ENCODE results near the gene AUTS2.

Gene AUTS2

DNA sequence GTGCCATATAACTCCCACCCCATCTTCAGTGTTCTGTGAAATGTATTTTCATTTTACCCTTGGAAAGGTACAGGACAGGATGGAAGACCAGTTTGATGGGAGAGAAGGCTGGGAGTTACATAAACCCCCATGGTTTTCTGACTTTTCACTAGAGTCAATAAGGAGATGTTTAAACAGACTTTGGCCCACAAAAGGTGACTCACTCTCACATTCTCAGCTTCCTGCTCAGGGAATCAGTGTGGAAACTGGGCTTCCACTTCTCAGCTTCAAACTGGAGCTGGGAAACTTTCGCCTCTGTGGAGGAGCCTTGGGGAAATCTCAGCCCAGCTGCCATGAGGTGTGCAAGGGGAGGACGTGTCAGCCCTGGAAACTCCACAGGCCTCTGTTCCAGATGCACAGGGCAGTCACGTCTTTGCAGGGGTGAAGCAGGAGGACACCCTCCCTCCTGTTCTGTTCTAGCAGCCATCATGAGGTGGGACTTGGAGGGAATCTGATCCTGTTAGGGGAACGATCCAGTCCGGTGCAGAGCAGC lies 973.2 kb downstream of the AUTS2 start:
- no peaks in the 10 kb centered on the region for H3K27me3 ChIP-seq (ENCODE audit: control insufficient read depth, insufficient read depth, low read length)
- no peaks in the 10 kb centered on the region for H3K4me1 ChIP-seq (ENCODE audit: control insufficient read depth, insufficient read depth, low read length)
- no peak overlapping the region for H3K4me3 ChIP-seq (ENCODE audit: low read length)
- no CpG with 5 or more reads among the region's 5 CpGs for WGBS (ENCODE audit: insufficient coverage, insufficient read length)
- DNase-seq (ENCODE audit: low read depth, low spot score) = no peak
- H3K36me3 ChIP-seq (ENCODE audit: control insufficient read depth, insufficient read depth, low read length) = no peaks in the 10 kb centered on the region
- no peaks in the 10 kb centered on the region for H3K9me3 ChIP-seq (ENCODE audit: control insufficient read depth, insufficient read depth, low read length)
- H3K27ac ChIP-seq (ENCODE audit: low read length) = no peak overlapping the region

DNA sequence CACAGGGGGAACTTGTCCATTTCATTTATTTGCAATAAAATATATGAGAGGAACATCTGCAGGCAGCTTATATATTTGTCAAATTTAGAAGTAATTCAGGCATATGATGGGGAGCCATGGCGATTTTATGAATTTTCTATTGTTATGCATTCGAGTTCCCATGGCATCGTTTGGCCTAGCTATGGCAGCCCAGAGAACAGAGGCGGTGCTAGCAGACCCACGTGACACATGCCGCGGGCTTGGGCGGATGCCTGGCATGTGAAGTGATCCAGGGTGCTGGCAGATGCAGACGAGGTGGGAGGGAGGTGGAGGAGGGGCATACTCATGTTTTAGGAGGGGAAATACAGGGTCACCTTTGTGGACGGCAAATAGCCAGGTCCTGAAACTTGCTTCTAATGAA lies 973.7 kb downstream of the AUTS2 start:
- H3K36me3 ChIP-seq (ENCODE audit: control insufficient read depth, insufficient read depth, low read length) = no peaks in the 10 kb centered on the region
- no peak for DNase-seq (ENCODE audit: low read depth, low spot score)
- no peak overlapping the region for H3K4me3 ChIP-seq (ENCODE audit: low read length)
- no CpG with 5 or more reads among the region's 10 CpGs for WGBS (ENCODE audit: insufficient coverage, insufficient read length)
- no peaks in the 10 kb centered on the region for H3K27me3 ChIP-seq (ENCODE audit: control insufficient read depth, insufficient read depth, low read length)
- H3K9me3 ChIP-seq (ENCODE audit: control insufficient read depth, insufficient read depth, low read length) = no peaks in the 10 kb centered on the region
- no peaks in the 10 kb centered on the region for H3K4me1 ChIP-seq (ENCODE audit: control insufficient read depth, insufficient read depth, low read length)
- no peak overlapping the region for H3K27ac ChIP-seq (ENCODE audit: low read length)

DNA sequence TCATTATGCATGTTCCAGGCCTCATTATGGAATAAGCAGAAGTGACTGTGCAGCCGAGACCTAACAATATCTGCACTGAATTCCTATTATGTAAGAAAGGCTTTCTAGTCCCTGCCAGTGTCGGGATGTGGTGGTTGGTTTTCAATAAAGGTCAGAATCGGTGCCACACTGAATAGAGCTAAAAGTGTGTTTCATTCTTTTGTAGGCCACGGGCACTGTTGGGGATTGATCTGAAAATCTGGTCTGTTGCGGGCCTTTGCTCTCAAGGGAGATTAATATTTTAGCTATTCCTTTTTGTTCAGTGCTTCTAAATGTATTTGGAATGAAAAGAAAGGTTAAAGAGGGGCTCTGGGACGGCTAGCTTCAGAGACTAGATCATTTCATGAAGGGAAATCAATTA lies 974.3 kb downstream of the AUTS2 start:
- Histone ChIP-seq H3K36me3 (ENCODE audit: control insufficient read depth, insufficient read depth, low read length) (no peaks in the 10 kb centered on the region), H3K9me3 (ENCODE audit: control insufficient read depth, insufficient read depth, low read length) (no peaks in the 10 kb centered on the region), H3K4me1 (ENCODE audit: control insufficient read depth, insufficient read depth, low read length) (no peaks in the 10 kb centered on the region), H3K27me3 (ENCODE audit: control insufficient read depth, insufficient read depth, low read length) (no peaks in the 10 kb centered on the region), H3K4me3 (ENCODE audit: low read length) (no peak overlapping the region), H3K27ac (ENCODE audit: low read length) (no peak overlapping the region)
- no peak for DNase-seq (ENCODE audit: low read depth, low spot score)
- WGBS (ENCODE audit: insufficient coverage, insufficient read length) = no CpG with 5 or more reads among the region's 6 CpGs

GRCh38 chr7:70573071-70573661 lies 974.9 kb downstream of the AUTS2 start:
- Histone ChIP-seq H3K4me3 (ENCODE audit: low read length) (no peak overlapping the region), H3K36me3 (ENCODE audit: control insufficient read depth, insufficient read depth, low read length) (no peaks in the 10 kb centered on the region), H3K27ac (ENCODE audit: low read length) (no peak overlapping the region), H3K4me1 (ENCODE audit: control insufficient read depth, insufficient read depth, low read length) (no peaks in the 10 kb centered on the region), H3K9me3 (ENCODE audit: control insufficient read depth, insufficient read depth, low read length) (no peaks in the 10 kb centered on the region), H3K27me3 (ENCODE audit: control insufficient read depth, insufficient read depth, low read length) (no peaks in the 10 kb centered on the region)
- no CpG with 5 or more reads among the region's 9 CpGs for WGBS (ENCODE audit: insufficient coverage, insufficient read length)
- no peak for DNase-seq (ENCODE audit: low read depth, low spot score)

- H3K4me3 ChIP-seq (ENCODE audit: low read length) = no peak overlapping the region
- no peaks in the 10 kb centered on the region for H3K9me3 ChIP-seq (ENCODE audit: control insufficient read depth, insufficient read depth, low read length)
- H3K27ac ChIP-seq (ENCODE audit: low read length) = no peak overlapping the region
- no peaks in the 10 kb centered on the region for H3K27me3 ChIP-seq (ENCODE audit: control insufficient read depth, insufficient read depth, low read length)
- DNase-seq (ENCODE audit: low read depth, low spot score) = no peak
- H3K4me1 ChIP-seq (ENCODE audit: control insufficient read depth, insufficient read depth, low read length) = no peaks in the 10 kb centered on the region
- no peaks in the 10 kb centered on the region for H3K36me3 ChIP-seq (ENCODE audit: control insufficient read depth, insufficient read depth, low read length)
- no CpG with 5 or more reads among the region's 3 CpGs for WGBS (ENCODE audit: insufficient coverage, insufficient read length)
Observed at GRCh38 chr7:70573696-70574095, 975.4 kb downstream of the AUTS2 start.

- Histone ChIP-seq H3K9me3 (ENCODE audit: control insufficient read depth, insufficient read depth, low read length) (no peaks in the 10 kb centered on the region), H3K27me3 (ENCODE audit: control insufficient read depth, insufficient read depth, low read length) (no peaks in the 10 kb centered on the region), H3K27ac (ENCODE audit: low read length) (no peak overlapping the region), H3K36me3 (ENCODE audit: control insufficient read depth, insufficient read depth, low read length) (no peaks in the 10 kb centered on the region), H3K4me3 (ENCODE audit: low read length) (no peak overlapping the region), H3K4me1 (ENCODE audit: control insufficient read depth, insufficient read depth, low read length) (no peaks in the 10 kb centered on the region)
- no peak for DNase-seq (ENCODE audit: low read depth, low spot score)
- WGBS (ENCODE audit: insufficient coverage, insufficient read length) = no CpG with 5 or more reads among the region's 5 CpGs
Observed at GRCh38 chr7:70574314-70574834, 976.1 kb downstream of the AUTS2 start.

DNA sequence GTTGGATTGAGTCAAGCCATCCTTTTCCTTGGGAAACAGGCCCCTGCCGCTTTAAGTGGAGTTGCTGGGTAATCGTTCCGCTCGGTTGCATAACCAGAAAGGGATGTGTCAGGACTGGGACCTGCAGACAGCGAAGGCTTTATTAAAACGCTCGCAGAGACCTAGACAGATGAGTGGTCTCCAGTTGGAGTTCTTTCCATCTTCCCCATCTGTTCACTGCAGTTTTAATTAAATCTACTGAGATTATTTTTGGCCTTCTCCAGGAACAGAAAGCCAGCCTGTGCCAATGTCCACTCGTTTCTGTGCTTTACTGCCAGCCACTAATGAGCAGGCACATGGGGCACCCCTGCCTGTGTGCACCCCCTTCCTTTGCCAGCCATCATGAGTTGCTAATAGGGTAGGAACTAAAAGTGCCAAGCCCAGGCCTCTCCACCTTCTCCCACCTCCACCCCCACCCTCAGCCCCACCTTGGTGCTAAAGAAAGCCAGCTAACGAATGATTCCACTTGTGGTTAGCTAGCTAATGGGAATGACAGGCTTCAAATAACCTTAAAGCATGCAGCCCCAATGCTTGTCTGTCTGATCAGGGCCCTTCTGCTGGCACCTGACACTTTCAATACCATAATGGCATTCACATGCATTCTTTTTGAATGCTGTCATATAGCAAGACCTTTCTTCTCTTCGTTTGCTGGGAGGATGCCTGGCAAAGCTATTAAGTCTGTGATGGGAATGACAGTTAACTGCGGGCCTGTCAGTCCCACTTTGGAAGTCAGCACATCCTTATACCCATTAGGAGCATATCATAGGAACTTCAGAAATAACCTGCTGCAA lies 976.9 kb downstream of the AUTS2 start:
- no peak overlapping the region for H3K27ac ChIP-seq (ENCODE audit: low read length)
- no peak for DNase-seq (ENCODE audit: low read depth, low spot score)
- no peaks in the 10 kb centered on the region for H3K27me3 ChIP-seq (ENCODE audit: control insufficient read depth, insufficient read depth, low read length)
- no peaks in the 10 kb centered on the region for H3K9me3 ChIP-seq (ENCODE audit: control insufficient read depth, insufficient read depth, low read length)
- H3K4me3 ChIP-seq (ENCODE audit: low read length) = no peak overlapping the region
- no CpG with 5 or more reads among the region's 11 CpGs for WGBS (ENCODE audit: insufficient coverage, insufficient read length)
- no peaks in the 10 kb centered on the region for H3K4me1 ChIP-seq (ENCODE audit: control insufficient read depth, insufficient read depth, low read length)
- H3K36me3 ChIP-seq (ENCODE audit: control insufficient read depth, insufficient read depth, low read length) = no peaks in the 10 kb centered on the region

DNA sequence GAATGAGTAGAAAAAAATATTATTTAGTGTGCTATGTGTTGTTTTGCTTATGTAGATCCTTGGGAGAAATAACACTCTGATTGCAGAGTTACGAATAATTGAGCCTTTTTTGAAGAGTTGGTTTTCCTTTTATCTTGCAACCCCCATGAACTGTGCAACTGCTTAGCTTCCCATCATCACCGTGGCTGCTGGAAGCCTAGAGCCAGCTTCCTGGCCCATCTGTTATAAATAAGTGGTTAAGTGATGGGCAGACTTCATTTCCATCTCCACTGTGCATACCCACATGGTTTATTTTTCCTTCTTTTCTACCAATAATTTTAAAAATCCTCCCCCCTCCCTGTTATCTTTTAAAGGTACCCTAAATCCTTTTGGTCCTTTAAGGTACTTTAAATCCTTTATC lies 978.8 kb downstream of the AUTS2 start:
- H3K27me3 ChIP-seq (ENCODE audit: control insufficient read depth, insufficient read depth, low read length) = no peaks in the 10 kb centered on the region
- no peaks in the 10 kb centered on the region for H3K36me3 ChIP-seq (ENCODE audit: control insufficient read depth, insufficient read depth, low read length)
- H3K4me1 ChIP-seq (ENCODE audit: control insufficient read depth, insufficient read depth, low read length) = no peaks in the 10 kb centered on the region; the same call in 1 of the 2 replicates
- no CpG with 5 or more reads among the region's 2 CpGs for WGBS (ENCODE audit: insufficient coverage, insufficient read length)
- no peak for DNase-seq (ENCODE audit: low read depth, low spot score)
- H3K4me3 ChIP-seq (ENCODE audit: low read length) = no peak overlapping the region
- H3K27ac ChIP-seq (ENCODE audit: low read length) = no peak overlapping the region
- no peaks in the 10 kb centered on the region for H3K9me3 ChIP-seq (ENCODE audit: control insufficient read depth, insufficient read depth, low read length)

DNA sequence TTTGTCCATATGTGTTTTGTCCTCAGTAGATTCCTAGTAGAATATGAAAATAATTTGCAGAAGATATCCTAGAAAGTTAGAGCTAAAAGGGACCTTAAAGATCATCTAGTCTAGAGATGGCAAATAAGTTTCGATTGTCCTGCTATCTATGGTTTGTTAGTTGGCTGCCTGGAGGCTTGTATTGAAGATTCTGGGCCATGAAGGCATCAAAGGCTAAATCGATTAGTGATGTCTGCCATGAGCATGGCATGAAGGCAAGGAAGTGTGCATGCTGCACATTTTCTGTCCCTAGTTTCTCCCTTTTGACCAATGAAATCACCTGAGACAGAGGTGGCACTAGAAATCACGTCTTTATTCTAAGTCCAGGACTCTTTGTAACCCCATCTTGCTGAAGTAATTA lies 979.9 kb downstream of the AUTS2 start:
- H3K4me1 ChIP-seq (ENCODE audit: control insufficient read depth, insufficient read depth, low read length) = no peaks in the 10 kb centered on the region; the same call in 1 of the 2 replicates
- no peaks in the 10 kb centered on the region for H3K27me3 ChIP-seq (ENCODE audit: control insufficient read depth, insufficient read depth, low read length)
- no CpG with 5 or more reads among the region's 3 CpGs for WGBS (ENCODE audit: insufficient coverage, insufficient read length)
- no peaks in the 10 kb centered on the region for H3K9me3 ChIP-seq (ENCODE audit: control insufficient read depth, insufficient read depth, low read length)
- H3K36me3 ChIP-seq (ENCODE audit: control insufficient read depth, insufficient read depth, low read length) = no peaks in the 10 kb centered on the region
- no peak overlapping the region for H3K27ac ChIP-seq (ENCODE audit: low read length)
- DNase-seq (ENCODE audit: low read depth, low spot score) = no peak
- no peak overlapping the region for H3K4me3 ChIP-seq (ENCODE audit: low read length)

GRCh38 chr7:70579397-70580097 lies 981.3 kb downstream of the AUTS2 start:
- H3K4me1 ChIP-seq (ENCODE audit: control insufficient read depth, insufficient read depth, low read length) = peaks cover 1% of the 10 kb centered on the region
- H3K36me3 ChIP-seq (ENCODE audit: control insufficient read depth, insufficient read depth, low read length) = no peaks in the 10 kb centered on the region
- no peak for DNase-seq (ENCODE audit: low read depth, low spot score)
- WGBS (ENCODE audit: insufficient coverage, insufficient read length) = no CpG with 5 or more reads among the region's 6 CpGs
- no peak overlapping the region for H3K27ac ChIP-seq (ENCODE audit: low read length)
- no peaks in the 10 kb centered on the region for H3K27me3 ChIP-seq (ENCODE audit: control insufficient read depth, insufficient read depth, low read length)
- no peak overlapping the region for H3K4me3 ChIP-seq (ENCODE audit: low read length)
- H3K9me3 ChIP-seq (ENCODE audit: control insufficient read depth, insufficient read depth, low read length) = no peaks in the 10 kb centered on the region
